ENCODE results near the gene MYB.

DNA sequence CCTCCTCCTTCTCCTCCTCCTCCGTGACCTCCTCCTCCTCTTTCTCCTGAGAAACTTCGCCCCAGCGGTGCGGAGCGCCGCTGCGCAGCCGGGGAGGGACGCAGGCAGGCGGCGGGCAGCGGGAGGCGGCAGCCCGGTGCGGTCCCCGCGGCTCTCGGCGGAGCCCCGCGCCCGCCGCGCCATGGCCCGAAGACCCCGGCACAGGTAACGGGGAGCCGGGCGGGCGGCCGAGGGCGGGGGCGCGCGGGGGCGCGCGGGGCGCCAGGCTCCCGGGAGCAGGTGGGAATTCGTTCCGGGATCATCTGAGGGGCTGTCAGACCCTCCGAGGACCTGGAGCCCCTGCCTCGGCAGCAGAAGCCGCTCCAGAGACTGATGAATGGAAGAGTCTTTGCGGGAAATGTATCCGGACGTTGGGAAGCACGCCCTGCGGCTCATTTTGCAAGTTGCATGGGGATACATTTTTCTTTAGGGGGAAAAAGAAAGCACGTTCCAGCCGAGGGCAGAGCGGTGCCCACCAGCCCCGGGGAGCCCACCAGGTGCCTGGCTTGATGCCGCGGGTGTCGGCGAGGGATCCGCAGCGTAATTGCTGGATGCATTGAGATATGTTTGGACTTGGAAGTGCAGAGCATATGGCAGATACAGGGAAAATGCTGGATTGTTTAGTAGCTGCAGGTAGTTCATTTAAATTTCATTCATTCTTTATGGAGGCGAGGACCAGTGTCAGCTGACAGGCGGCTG, 394 bp downstream of the MYB start:
- TF ChIP-seq SIN3A (IDR thresholded peaks at IDR 0.05; ENCODE audit: low read depth) (no peak), EGR1 (IDR thresholded peaks at IDR 0.05; ENCODE audit: low read depth) (no peak), POLR2AphosphoS5 (IDR thresholded peaks at IDR 0.05; ENCODE audit: low read depth, low read length) (no peak), POLR2A (IDR thresholded peaks at IDR 0.05; ENCODE audit: borderline replicate concordance, extremely low read depth, insufficient read depth, insufficient read length) (peak; percentile 2), EZH2 (IDR thresholded peaks at IDR 0.05) (no peak)
- TF ChIP-seq, protein P1, sequence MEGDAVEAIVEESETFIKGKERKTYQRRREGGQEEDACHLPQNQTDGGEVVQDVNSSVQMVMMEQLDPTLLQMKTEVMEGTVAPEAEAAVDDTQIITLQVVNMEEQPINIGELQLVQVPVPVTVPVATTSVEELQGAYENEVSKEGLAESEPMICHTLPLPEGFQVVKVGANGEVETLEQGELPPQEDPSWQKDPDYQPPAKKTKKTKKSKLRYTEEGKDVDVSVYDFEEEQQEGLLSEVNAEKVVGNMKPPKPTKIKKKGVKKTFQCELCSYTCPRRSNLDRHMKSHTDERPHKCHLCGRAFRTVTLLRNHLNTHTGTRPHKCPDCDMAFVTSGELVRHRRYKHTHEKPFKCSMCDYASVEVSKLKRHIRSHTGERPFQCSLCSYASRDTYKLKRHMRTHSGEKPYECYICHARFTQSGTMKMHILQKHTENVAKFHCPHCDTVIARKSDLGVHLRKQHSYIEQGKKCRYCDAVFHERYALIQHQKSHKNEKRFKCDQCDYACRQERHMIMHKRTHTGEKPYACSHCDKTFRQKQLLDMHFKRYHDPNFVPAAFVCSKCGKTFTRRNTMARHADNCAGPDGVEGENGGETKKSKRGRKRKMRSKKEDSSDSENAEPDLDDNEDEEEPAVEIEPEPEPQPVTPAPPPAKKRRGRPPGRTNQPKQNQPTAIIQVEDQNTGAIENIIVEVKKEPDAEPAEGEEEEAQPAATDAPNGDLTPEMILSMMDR (IDR thresholded peaks at IDR 0.05 in 2 of 3, conservative IDR thresholded peaks at IDR 0.05 in 1 of 3; ENCODE audit: borderline replicate concordance in 1 of 3, insufficient read depth in 1 of 3, low read depth in 2 of 3, low read length in 2 of 3): no peak
- TF ChIP-seq, protein P2, sequence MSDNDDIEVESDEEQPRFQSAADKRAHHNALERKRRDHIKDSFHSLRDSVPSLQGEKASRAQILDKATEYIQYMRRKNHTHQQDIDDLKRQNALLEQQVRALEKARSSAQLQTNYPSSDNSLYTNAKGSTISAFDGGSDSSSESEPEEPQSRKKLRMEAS (IDR thresholded peaks at IDR 0.05): peak; percentile 1
